Fibroblast of villous mesenchyme (primary cell): ENCODE measurements around the gene CAPN10. TPM values are rescaled to one million over a fixed set of nuclear protein-coding genes. Genes with fewer than 3 reads are reported as not detected.
A peak's percentile ranks its signal among the peaks of the same experiment; 100 is the strongest.

Source experiments
- DNase-seq: peaks from one replicate; pipeline ENCODE4 v3.0.0-alpha.2; 2010; ENCODE audit warnings: low read depth
- H3K4me3 ChIP-seq: 2 replicates; pipeline ENCODE4 v1.5.1; 2011; ENCODE audit warnings: low read depth, mild to moderate bottlenecking, low read length
- total RNA-seq: library from RNA; depleted of rRNA; stranded (reverse); fragments of >200 nt; gene quantifications from 2 replicates; pipeline ENCODE4 v1.2.3, GENCODE V29; 2012
- TF ChIP-seq, protein P1 (sequence below): IDR thresholded peaks from 2 replicates; pipeline ENCODE4 v1.5.1; 2012; ENCODE audit warnings: low read depth, mild to moderate bottlenecking, low read length; ENCODE audit not compliant: insufficient read depth

The CAPN10 gene
- total RNA-seq, 1 donor: 20.3 TPM

DNA sequence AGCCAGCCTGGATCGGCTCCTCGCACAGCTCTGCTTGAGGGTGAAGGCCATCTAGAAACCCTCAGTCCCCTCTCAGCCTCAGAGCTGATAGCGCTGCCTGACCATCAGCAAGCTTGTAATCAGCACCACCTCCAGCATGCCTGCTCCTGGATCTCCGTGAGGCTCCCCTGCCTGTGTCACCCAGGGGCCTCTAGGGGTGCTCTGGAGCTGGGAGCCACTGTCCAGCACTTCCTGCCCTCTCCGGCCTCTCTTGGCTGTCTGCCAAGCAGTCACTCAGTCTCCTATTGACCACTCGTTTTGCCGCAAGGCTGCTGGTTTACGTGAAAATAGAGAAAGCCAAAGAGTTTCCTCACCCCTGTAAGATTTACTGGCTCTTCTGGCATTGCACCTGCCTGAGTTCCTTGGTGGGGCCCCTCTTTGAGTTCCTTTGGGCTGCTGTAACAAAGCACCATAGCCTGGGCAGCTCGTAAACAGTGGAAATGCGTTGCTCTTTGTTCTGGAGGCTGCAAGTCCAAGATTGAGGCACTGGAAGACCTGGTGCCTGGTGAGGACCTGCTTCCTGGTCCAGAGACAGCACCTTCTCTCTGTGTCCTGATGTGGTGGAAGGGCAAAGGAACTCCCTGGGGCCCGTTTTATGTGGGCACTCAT lies 17.9 kb downstream of the CAPN10 start:
- DNase-seq: peak; percentile 61
- H3K4me3 ChIP-seq: no peak overlapping the region
- TF ChIP-seq, protein P1, sequence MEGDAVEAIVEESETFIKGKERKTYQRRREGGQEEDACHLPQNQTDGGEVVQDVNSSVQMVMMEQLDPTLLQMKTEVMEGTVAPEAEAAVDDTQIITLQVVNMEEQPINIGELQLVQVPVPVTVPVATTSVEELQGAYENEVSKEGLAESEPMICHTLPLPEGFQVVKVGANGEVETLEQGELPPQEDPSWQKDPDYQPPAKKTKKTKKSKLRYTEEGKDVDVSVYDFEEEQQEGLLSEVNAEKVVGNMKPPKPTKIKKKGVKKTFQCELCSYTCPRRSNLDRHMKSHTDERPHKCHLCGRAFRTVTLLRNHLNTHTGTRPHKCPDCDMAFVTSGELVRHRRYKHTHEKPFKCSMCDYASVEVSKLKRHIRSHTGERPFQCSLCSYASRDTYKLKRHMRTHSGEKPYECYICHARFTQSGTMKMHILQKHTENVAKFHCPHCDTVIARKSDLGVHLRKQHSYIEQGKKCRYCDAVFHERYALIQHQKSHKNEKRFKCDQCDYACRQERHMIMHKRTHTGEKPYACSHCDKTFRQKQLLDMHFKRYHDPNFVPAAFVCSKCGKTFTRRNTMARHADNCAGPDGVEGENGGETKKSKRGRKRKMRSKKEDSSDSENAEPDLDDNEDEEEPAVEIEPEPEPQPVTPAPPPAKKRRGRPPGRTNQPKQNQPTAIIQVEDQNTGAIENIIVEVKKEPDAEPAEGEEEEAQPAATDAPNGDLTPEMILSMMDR: peak; percentile 64

DNA sequence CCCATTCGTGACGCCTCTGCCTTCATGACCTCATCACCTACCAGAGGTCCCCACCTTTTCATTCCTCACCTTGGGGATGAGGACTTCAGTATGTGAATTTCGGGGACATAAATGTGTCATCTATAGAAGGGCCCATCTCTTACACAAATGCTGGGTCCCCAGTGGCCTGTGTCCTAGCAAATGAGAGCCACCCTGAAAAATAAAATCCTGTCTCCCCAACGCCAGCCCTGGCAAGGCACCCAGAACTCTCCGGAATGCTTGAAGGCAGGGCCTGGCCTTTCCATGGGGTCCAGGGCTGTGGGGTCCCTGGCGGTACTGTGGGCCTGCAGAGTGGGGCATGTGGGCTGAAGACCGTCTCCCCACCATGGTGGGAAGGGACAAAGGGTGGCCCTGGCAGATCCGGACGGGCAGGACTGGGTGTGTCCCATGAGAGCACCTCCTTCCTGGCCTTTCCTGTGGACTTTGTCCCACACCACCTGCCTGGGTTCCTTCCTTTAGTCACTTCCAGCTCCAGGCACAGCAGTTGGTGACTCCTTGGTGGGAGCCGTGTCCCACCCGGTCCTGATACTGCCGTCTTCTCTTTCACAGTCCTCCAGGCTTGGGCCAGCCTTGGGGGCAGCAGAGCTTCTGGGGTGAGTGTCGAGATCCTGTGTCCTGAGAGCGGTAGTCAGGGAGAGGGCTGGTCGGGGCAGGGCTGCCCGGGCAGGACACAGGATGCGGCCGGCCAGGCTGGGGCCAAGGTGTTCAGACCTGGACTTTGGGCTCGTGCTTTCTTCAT lies 18.6 kb downstream of the CAPN10 start:
- TF ChIP-seq, protein P1: no peak
- H3K4me3 ChIP-seq: no peak overlapping the region
- DNase-seq: no peak

DNA sequence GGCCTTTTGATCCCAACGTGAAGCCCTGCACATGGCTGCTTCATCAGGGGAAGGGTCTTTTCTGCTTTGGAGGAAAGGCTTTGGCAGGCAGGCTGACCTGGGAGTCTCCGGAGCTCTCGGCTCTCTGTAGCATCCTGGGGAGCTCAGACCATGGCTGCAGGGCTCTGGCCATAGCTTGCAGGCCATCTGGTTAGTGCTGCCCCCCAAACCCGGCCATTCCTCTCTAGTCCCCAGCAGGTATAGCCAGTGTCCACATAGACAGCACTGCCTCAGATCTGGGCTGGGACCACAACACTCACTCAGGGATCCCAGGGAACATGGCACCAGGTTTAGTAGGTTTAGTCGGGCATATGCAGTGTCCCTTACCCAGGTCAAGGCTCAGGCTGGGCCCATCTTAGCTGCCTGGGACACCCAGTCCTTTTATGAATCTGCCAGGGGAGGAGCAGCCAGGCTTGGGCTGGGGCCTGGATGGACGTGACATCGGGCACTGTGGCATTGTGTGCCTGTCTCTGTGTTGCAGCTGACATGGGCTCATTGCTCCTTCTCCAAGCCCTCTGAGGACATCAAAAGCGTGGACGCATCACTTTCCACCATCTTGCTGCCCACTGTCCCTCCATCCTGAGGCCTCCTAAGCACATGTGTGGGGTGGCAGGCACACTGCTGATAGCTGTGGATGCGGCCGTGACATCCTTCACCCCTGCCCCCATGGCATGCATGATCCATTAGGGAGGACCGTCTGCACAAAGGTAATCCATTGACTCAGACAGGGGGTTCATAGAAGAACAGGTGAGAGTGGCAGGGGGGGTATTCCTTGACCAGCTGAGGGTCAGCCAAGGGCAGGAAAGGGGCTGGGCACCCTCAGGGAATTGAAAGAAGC lies 19.6 kb downstream of the CAPN10 start:
- no peak overlapping the region for H3K4me3 ChIP-seq
- TF ChIP-seq, protein P1: no peak
- no peak for DNase-seq

DNA sequence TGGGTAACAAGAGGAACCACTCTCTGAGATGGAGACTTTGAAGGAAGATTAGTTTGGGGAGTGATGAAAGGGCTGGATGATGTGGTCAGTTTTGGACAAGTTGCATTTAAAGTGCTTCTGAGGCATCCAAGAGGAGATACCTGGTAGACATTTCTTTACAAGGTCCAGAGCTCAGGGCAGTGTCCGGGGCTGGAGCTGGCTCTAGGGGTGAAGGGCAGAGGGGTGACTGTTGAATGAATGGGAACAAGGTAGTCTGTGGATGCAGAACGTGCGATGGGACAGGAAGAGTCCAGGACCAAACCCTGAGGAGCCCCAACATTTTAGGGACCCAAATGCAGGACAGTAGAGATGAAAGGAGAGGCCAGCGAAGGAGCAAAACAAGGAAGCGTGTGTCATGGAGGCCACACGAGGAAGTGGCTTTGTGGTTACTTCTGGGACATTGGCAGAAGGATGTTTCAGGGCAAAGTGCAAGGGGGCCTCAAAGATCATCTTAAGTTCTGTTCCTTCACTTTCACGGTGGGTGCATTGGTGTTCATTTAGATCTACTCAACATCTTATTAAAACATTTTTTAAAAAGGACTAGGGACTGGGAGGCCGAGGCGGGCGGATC lies 25.2 kb downstream of the CAPN10 start:
- H3K4me3 ChIP-seq: no peak overlapping the region
- TF ChIP-seq, protein P1: no peak
- DNase-seq: no peak

DNA sequence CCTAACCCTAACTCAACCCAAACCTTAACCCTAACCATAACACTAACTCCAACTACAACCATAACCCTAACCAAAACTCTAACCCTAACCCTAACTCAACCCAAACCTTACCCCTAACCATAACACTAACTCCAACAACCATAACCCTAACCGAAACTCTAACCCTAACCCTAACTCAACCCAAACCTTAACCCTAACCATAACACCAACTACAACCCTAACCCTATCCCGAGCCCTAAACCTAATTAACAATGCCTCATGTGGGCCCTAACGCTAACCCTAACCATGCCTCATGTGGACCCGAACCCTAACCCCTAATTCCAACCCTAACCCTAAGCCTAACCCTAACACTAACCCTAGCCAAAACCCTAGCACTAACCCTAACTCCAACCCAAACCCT lies 27.2 kb downstream of the CAPN10 start:
- TF ChIP-seq, protein P1: no peak
- no peak overlapping the region for H3K4me3 ChIP-seq
- no peak for DNase-seq

DNA sequence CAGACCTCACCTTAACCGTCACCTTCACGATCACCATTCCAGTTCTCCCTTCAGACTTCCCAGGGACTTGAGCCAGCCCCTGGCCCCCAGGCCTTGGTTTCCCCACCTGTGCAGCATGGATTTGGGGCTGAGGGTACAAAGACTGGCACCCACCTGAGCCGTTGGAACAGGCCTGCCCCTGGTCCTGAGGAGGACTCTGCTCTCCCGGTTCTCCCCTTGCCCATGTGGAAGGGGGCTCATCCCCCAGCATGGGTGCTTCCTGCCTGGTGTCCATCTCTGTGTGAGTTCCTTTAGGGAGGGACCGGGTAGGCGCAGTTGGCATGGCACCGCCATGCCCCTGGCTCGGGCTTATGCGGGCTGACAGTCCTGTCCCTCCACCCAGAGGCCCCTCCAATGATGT lies 27.9 kb downstream of the CAPN10 start:
- DNase-seq: no peak
- no peak overlapping the region for H3K4me3 ChIP-seq
- TF ChIP-seq, protein P1: no peak
